ENCODE results near the gene FAM107B.

FAM107B gene

DNA sequence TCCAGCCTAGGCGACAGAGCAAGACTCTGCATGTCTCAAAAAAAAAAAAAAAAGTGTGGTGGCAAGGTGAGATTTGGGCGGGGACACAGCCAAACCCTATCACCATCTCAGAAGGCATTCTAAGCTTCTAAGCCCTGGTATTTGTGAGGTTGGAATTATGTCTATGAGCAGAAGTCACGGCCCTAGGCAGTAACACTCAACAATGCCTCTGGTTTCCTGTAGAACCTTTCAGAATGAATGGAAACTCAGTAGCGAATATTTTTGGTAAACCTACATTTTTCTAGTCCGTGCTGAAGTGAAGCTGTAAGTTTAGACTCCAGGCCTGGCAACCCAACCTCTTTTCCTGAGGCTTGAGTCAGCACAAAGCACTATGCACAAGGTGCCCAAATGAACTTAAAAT, 88.3 kb downstream of the FAM107B start:
- no peak for DNase-seq (ENCODE audit: low spot score)
- Histone ChIP-seq H3K27ac (no peak overlapping the region), H3K4me3 (no peak overlapping the region)
- no peak for TF ChIP-seq CTCF (IDR thresholded peaks at IDR 0.05)

GRCh38 chr10:14684354-14684753, 90.3 kb downstream of the FAM107B start:
- Histone ChIP-seq H3K4me3 (no peak overlapping the region), H3K27ac (no peak overlapping the region)
- TF ChIP-seq CTCF (IDR thresholded peaks at IDR 0.05), result no peak
- no peak for DNase-seq (ENCODE audit: low spot score)

DNA sequence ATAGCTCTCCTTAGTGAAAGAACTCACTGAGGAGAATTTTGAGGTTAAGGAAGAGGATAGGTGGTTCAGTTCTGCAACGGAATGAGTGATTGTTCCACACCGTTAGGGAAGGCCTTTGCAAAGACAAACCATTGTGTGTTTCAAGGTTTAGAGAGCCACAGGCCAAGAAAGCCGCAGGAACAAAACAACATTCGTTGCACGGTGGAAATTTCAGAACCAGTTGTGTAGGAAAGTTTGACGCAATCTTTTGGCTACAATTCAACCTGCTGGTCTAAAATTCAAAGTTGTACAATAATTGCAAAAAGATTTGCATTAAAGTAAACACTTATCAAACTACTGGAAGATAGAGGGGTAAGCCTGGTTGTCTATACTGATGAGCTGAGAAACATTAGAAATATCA, 91.4 kb downstream of the FAM107B start:
- no peak for TF ChIP-seq CTCF (IDR thresholded peaks at IDR 0.05)
- Histone ChIP-seq H3K27ac (no peak overlapping the region), H3K4me3 (no peak overlapping the region)
- no peak for DNase-seq (ENCODE audit: low spot score)

DNA sequence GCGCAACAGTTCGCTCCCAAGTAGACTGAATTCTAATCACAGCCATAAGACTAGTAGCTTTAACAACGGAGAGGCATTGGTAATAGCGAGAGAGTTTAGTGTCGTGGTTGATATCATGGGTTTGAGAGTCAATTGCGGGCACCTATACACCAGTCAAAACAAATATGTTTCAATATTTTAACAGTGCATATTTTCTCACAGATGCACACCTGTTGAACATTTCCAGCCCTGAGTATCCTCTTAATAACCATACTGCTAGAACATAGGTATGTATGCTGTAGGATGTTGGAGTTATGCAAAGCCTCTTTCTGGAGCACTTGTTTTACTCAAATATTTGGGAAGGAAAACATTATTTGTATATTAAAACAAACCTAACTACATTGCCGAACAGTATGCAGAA, 92.9 kb downstream of the FAM107B start:
- H3K4me3 ChIP-seq, result no peak overlapping the region
- DNase-seq (ENCODE audit: low spot score), result no peak
- H3K27ac ChIP-seq, result no peak overlapping the region
- no peak for TF ChIP-seq CTCF (IDR thresholded peaks at IDR 0.05)

DNA sequence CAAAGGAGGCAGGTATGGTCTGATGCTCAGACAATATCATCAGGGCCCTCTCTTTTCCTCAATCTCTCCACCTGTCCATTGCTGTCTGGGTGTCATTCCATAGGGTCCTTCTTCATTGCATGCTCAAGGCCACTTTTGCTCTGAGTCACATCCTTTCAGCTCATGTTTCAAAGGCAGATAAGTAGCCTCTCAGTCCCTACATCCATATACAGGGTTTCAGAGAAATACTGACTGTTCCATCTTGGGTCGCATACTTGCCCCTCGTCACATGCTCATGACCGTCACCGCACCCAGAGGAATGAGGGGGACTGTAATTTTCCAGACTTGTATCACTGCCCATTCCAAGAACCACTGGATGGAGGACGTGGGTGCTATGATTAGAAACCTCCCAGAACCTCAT, 93.4 kb downstream of the FAM107B start:
- no peak for TF ChIP-seq CTCF (IDR thresholded peaks at IDR 0.05)
- H3K4me3 ChIP-seq, result no peak overlapping the region
- no peak overlapping the region for H3K27ac ChIP-seq
- DNase-seq (ENCODE audit: low spot score), result no peak

- H3K4me3 ChIP-seq, result no peak overlapping the region
- DNase-seq (ENCODE audit: low spot score), result no peak
Observed at GRCh38 chr10:14678637-14679036, 96.1 kb downstream of the FAM107B start.

DNA sequence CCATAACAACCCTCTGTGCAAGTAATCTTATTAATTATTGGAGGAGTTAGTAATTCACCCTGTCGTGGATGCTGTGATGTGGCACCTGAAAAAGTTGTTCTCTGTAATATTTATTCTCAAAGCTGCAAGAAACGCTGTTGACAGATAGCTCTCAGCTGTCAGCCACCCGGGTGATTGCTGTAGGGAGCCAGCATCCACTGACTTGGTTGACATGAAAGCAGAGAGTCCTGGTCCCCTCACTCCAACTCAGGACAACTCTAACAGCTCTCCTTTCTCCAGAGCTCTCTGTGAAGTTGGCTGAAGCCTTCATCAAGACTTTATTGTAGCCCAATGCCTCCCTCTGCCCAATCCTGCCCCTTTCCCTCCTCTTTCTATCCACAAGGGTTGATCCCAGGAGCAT, 98.0 kb downstream of the FAM107B start:
- TF ChIP-seq CTCF (IDR thresholded peaks at IDR 0.05), result no peak
- no peak overlapping the region for H3K27ac ChIP-seq
- H3K4me3 ChIP-seq, result no peak overlapping the region
- DNase-seq (ENCODE audit: low spot score), result no peak

More at GRCh38 chr10:14678637-14679036, 96.1 kb downstream of the FAM107B start:
- no peak overlapping the region for H3K27ac ChIP-seq
- no peak for TF ChIP-seq CTCF (IDR thresholded peaks at IDR 0.05)

Data from coronary artery (tissue), 2 donors.